DMS53 treated with DMSO at 0.1 percent for 48 hours (cell line): ENCODE data around the gene TPST2.

Experiments
- DNase-seq: peaks from one replicate; lab custom pipeline; 2025; ENCODE audit not compliant: unreplicated experiment; lab: John Stamatoyannopoulos, UW

The TPST2 gene

DNA sequence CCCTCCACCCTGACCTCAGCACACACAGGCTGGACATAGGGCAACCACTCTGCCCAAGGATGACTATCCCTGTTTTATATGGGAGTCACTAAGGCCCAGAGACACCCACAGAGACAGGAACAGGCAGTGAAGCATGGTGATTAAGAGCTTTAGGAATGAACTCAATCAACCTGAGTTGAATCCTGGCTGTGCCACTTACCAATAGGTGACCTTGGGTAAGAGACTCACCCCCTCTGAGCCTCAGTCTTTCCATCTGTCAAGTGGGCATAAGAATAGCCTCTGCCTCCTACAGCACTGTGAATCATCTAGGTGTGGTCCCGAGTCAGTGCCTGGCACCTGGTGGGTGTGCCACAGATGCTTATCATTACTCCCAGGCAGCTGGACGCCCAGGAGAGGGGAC is 21.1 kb upstream of the TPST2 start:
- no peak for DNase-seq

DNA sequence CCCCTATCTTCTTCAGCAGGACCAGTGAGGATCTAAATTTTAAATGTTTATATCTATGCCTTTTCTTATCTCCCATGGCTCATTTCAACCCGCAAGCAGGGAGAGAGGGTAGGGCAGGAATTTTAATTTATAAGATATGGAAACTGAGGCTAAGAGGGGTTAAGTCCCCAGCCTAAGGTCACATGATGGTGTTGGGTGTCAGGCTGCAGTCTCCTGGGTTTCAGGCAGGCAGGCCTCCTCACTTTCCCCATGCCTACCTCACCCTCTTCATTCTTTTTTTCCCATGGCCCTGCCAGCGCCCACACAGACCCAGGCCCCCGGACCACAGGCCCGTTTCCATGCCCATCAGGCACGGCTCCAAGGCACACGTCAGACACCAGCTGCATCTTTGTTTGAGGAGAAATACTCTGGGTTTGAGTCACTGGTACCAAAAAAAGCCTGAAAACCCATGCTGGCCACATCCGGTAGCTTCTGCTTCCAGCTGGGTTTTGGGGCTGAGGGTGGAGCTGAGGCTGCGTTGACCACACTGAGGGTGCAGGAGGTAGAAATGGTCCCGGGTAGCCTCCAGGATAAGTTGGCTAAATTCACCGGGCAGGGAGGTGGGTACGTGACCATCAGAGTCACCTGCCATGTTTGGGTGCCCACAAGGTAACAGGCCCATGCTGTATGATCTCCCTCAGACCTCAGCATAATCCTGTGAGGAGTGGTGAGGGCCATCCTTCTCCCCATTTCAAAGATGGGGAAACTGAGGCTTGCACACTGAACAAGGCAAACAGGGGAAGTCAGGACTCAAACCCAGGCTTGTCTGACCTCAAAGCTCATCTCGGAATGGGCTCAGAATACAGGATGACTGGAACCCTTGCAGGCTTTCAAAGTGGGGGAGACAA is 20.4 kb upstream of the TPST2 start:
- no peak for DNase-seq

DNA sequence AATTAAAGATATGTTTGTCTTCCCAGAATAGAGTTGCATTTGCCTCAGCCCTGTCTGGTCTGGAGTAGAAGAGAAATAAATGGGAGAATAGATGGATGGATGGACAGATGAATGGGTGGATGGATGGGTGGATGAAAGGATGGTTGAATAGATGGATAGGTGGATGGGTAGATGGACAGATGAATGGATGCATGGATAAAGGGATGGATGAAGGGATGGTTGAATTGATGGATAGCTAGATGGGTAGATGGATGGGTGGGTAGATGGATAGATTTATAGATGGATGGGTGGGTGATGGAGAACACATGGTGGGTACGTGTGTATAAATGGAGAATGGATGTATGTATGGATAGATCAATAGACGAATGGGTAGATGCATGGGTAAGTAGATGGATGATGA is 19.4 kb upstream of the TPST2 start:
- no peak for DNase-seq

- DNase-seq, result no peak
Measured at GRCh38 chr22:26608129-26608528, 18.2 kb upstream of the TPST2 start.

DNA sequence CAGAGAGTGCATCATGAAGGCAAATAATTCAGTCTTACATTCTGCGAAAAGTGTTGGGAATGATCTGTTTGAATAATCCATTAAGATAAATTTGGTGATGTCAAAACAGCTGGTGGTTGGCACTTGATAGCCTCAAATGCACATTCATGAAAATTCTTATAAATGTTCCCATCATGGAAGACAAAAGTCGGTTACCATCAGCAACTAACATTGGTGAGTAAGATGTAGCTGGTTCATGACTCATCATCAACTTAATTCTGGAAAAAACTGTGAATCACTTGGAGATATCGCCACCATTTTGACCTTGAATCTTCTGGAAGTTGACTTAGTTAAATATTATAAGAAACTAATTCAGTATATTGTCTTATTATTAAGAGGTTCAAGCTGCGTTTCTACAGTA is 16.7 kb upstream of the TPST2 start:
- no peak for DNase-seq

- DNase-seq, result no peak
Measured at GRCh38 chr22:26604368-26604767, 14.4 kb upstream of the TPST2 start.

DNA sequence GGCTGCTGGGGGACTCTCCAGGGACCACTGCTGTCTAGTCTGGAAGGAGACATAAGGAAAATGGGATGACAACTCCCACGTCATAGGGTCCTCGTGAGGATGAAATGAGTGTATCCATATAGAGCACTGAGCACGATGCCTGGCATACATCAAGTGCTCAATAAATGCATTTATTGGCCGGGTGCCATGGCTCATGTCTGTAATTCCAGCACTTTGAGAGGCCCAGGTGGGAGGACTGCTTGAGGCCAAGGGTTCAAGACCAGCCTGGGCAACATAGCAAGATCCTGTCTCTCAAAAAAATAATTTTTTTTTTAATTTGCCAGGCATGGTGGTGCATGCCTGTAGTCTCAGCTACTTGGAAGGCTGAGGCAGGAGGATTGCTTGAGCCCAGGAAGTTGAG is 12.2 kb upstream of the TPST2 start:
- no peak for DNase-seq

DNA sequence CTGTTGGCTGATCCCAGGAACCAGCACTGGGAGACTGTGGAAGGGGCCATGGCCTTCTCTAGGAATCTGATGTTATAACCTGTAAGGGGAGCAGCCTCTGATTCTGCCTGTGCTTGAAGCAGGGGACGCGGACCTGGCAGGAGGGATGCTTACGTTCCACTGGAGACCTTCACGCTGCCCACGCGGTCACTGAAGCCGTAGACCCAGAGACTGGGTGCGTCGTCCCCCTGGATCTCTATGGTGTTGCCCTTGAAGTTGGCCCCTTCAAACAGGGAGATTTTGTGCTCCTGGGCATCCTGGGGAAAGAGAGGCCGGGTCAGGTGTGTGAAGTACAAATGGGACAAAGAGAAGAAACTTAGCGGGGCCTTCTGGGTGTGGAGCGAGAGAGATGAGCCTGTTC is 11.8 kb upstream of the TPST2 start:
- DNase-seq, result no peak

DNA sequence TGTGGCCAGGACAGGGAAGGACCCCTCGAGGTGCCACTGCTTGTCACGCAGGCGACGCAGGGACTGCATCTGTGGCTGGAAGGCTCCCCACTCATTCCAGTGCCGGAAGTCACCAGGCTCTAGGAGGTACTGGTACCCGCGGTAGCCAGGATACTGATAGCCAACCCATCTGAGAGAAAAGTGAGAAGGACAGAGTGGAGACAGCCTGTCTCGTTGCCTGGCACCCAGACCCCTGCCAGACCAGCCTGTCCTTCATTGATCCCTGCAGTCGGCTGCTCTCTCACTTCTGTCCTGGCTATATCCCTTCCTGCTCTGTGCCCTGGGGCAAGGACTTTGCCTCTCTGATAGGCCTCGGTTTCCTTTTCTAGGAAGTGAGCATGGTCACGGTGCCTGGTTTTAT is 9.6 kb upstream of the TPST2 start:
- no peak for DNase-seq

DNA sequence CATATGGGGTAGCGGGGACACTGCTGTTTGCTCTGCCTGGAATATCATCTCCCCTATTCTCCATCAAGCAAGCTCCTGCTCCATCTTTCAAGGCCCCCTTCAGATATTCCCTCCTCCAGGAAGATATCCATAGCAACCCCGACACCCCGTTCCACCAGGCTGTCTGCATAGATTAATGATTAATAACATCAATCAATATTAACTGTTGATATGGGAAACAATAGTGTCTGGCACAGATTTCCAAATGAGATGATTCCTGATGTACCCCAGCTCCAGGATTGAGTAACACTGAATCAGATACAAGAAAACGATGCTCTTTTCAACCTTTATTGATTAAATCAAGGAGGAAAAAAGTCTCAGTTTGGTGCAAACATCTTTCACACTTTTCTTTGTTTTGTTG is 7.5 kb upstream of the TPST2 start:
- no peak for DNase-seq

- DNase-seq, result no peak
Measured at GRCh38 chr22:26597026-26597425, 7.1 kb upstream of the TPST2 start.

GRCh38 chr22:26593763-26594162 is 3.8 kb upstream of the TPST2 start:
- DNase-seq, result no peak

- no peak for DNase-seq
Measured at GRCh38 chr22:26592421-26592891, 2.5 kb upstream of the TPST2 start.

- DNase-seq, result no peak
Measured at GRCh38 chr22:26589367-26589844, 526 bp downstream of the TPST2 start.

- DNase-seq, result no peak
Measured at GRCh38 chr22:26588729-26589366, 1.1 kb downstream of the TPST2 start.

GRCh38 chr22:26587991-26588613 is 1.8 kb downstream of the TPST2 start:
- no peak for DNase-seq

- DNase-seq, result no peak
Measured at GRCh38 chr22:26586556-26587325, 3.2 kb downstream of the TPST2 start.

GRCh38 chr22:26585104-26585790 is 4.7 kb downstream of the TPST2 start:
- no peak for DNase-seq

GRCh38 chr22:26584010-26584409 is 5.9 kb downstream of the TPST2 start:
- no peak for DNase-seq

GRCh38 chr22:26581633-26582168 is 8.2 kb downstream of the TPST2 start:
- DNase-seq, result no peak
